GM23338 (cell line): Measurements from ENCODE around the gene VAV3. TPM values are rescaled to one million over a fixed set of nuclear protein-coding genes. Genes with fewer than 3 reads are reported as not detected.

ENCODE experiments used
- ATAC-seq: fragments of 200-7000 bp; cut with Tn5 transposase; 3 replicates; pipeline ENCODE4 v1.9.1; 2020
- DNase-seq: peaks from one replicate; pipeline ENCODE4 v3.0.0-alpha.2; 2015; ENCODE audit warnings: low spot score
- H2AFZ ChIP-seq: fragments of 200-600 bp; sonication (generic); 2 replicates; pipeline ENCODE4 v1.8.0; 2016; ENCODE audit warnings: antibody characterized with exemption, mild to moderate bottlenecking, moderate library complexity
- H3F3A ChIP-seq: fragments of 200-600 bp; sonication (generic); replicated peaks from 2 replicates; pipeline ENCODE4 v1.8.0; 2017; ENCODE audit warnings: antibody characterized with exemption, mixed run types, low read depth
- H3K27ac ChIP-seq: fragments of 200-600 bp; sonication (generic); 2 replicates; pipeline ENCODE4 v1.6.1; 2016; ENCODE audit warnings: low read depth
- H3K27me3 ChIP-seq: fragments of 200-600 bp; sonication (generic); 2 replicates; pipeline ENCODE4 v1.8.0; 2016; ENCODE audit warnings: mild to moderate bottlenecking, mixed run types, moderate library complexity; ENCODE audit not compliant: insufficient read depth
- H3K36me3 ChIP-seq: fragments of 200-600 bp; sonication (generic); 2 replicates; pipeline ENCODE4 v1.8.0; 2016; ENCODE audit warnings: mild to moderate bottlenecking; ENCODE audit not compliant: insufficient read depth
- H3K4me1 ChIP-seq: fragments of 200-600 bp; sonication (generic); 2 replicates; pipeline ENCODE4 v1.8.0; 2016; ENCODE audit warnings: mild to moderate bottlenecking, moderate library complexity; ENCODE audit not compliant: insufficient read depth
- H3K4me2 ChIP-seq: fragments of 200-600 bp; sonication (generic); 2 replicates; pipeline ENCODE4 v1.7.1; 2017; ENCODE audit warnings: mixed run types
- H3K4me3 ChIP-seq: fragments of 200-600 bp; sonication (generic); 2 replicates; pipeline ENCODE4 v1.6.1; 2016; ENCODE audit warnings: mixed run types
- H3K79me2 ChIP-seq: fragments of 200-600 bp; sonication (generic); replicated peaks from 2 replicates; pipeline ENCODE4 v1.8.0; 2017; ENCODE audit warnings: mild to moderate bottlenecking; ENCODE audit not compliant: insufficient read depth
- H3K9me2 ChIP-seq: fragments of 200-600 bp; sonication (generic); 2 replicates; pipeline ENCODE4 v1.8.0; 2017; ENCODE audit not compliant: insufficient read depth
- H4K20me1 ChIP-seq: fragments of 200-600 bp; sonication (generic); replicated peaks from 2 replicates; pipeline ENCODE4 v1.8.0; 2017; ENCODE audit warnings: mild to moderate bottlenecking; ENCODE audit not compliant: insufficient read depth
- H3K27ac Mint-ChIP-seq: 2 replicates; pipeline ENCODE4 v1.8.0; 2020; ENCODE audit warnings: inconsistent platforms, mild to moderate bottlenecking, moderate library complexity, mixed read lengths
- H3K27me3 Mint-ChIP-seq: 3 replicates; pipeline ENCODE4 v1.8.0; 2022; ENCODE audit warnings: low read depth, mild to moderate bottlenecking, moderate library complexity, mixed read lengths, inconsistent platforms; ENCODE audit not compliant: insufficient read depth, poor library complexity
- H3K36me3 Mint-ChIP-seq: 3 replicates; pipeline ENCODE4 v1.8.0; 2021; ENCODE audit warnings: low read depth, mild to moderate bottlenecking, inconsistent platforms, moderate library complexity, mixed read lengths
- H3K4me1 Mint-ChIP-seq: 3 replicates; pipeline ENCODE4 v1.8.0; 2020; ENCODE audit warnings: mild to moderate bottlenecking, inconsistent platforms, mixed read lengths
- H3K4me3 Mint-ChIP-seq: 3 replicates; pipeline ENCODE4 v1.8.0; 2021; ENCODE audit warnings: moderate library complexity, mild to moderate bottlenecking, inconsistent platforms, mixed read lengths
- H3K9me3 Mint-ChIP-seq: 3 replicates; pipeline ENCODE4 v1.8.0; 2020; ENCODE audit warnings: moderate library complexity, mild to moderate bottlenecking, inconsistent platforms, mixed read lengths
- CREB1 ChIP-seq: fragments of 250-450 bp; sonication (Bioruptor Pico); IDR thresholded peaks from 2 replicates; pipeline ENCODE4 v1.5.0; 2020; ENCODE audit warnings: low read depth, mild to moderate bottlenecking, moderate library complexity
- NANOG ChIP-seq: IDR thresholded peaks from 2 replicates; pipeline ENCODE4 v1.6.1; 2016; ENCODE audit warnings: antibody characterized with exemption, borderline replicate concordance
- STAT1 ChIP-seq: IDR thresholded peaks from one replicate; pipeline ENCODE4 v1.6.1; 2016; ENCODE audit warnings: antibody characterized with exemption; ENCODE audit not compliant: unreplicated experiment
- ZNF114 ChIP-seq: fragments of 250-450 bp; sonication (Bioruptor Pico); IDR thresholded peaks from 2 replicates; pipeline ENCODE4 v1.5.0; 2020; ENCODE audit warnings: mild to moderate bottlenecking, moderate library complexity
- ZNF331 ChIP-seq: fragments of 250-450 bp; sonication (Bioruptor Pico); IDR thresholded peaks from 2 replicates; pipeline ENCODE4 v1.5.0; 2020; ENCODE audit warnings: low read depth, mild to moderate bottlenecking, moderate library complexity
- polyA plus RNA-seq: library from polyadenylated mRNA; unstranded; fragments of >200 nt; fragmentation: Nextera tagmentation; extraction: Ambion mirVana; gene quantifications from 2 replicates; pipeline ENCODE4 v1.2.1, GENCODE V29; 2016
- total RNA-seq: library from RNA; depleted of rRNA; stranded (reverse); fragments of >200 nt; shearing (Covaris generic); gene quantifications from 2 replicates; pipeline ENCODE4 v1.2.3, GENCODE V29; 2014
- TF ChIP-seq, protein P1 (sequence below): fragments of 250-450 bp; sonication (Bioruptor Pico); IDR thresholded peaks from 2 replicates; pipeline ENCODE4 v1.5.0; 2020; ENCODE audit warnings: mild to moderate bottlenecking, moderate library complexity
- TF ChIP-seq, protein P2 (sequence below): IDR thresholded peaks from 2 replicates; pipeline ENCODE4 v1.6.1; 2016; ENCODE audit warnings: antibody characterized with exemption

The VAV3 gene
- total and polyA plus RNA-seq, 2 experiments from 2014 or later, result 3.0 to 11.3 TPM

DNA sequence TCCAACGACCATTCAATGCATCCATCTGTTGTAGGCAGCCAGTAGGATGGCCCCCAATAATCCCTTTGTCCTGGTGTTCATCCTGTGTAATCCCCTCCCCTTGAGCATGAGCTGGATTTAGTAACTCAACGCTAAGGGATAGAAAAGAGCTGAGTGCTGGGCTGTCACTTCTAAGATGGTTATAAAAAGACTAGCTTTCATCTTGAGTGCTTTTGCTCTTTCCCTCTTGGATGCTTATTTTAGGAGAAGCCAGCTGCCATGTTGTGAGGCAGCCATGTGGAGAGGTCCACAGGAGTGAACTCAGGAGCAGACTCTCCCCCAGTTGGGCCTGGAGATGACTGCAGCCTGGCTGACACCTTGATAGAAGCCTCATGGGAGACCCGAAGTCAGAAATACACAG, 401.5 kb downstream of the VAV3 start (continued):
- TF ChIP-seq, protein P1, sequence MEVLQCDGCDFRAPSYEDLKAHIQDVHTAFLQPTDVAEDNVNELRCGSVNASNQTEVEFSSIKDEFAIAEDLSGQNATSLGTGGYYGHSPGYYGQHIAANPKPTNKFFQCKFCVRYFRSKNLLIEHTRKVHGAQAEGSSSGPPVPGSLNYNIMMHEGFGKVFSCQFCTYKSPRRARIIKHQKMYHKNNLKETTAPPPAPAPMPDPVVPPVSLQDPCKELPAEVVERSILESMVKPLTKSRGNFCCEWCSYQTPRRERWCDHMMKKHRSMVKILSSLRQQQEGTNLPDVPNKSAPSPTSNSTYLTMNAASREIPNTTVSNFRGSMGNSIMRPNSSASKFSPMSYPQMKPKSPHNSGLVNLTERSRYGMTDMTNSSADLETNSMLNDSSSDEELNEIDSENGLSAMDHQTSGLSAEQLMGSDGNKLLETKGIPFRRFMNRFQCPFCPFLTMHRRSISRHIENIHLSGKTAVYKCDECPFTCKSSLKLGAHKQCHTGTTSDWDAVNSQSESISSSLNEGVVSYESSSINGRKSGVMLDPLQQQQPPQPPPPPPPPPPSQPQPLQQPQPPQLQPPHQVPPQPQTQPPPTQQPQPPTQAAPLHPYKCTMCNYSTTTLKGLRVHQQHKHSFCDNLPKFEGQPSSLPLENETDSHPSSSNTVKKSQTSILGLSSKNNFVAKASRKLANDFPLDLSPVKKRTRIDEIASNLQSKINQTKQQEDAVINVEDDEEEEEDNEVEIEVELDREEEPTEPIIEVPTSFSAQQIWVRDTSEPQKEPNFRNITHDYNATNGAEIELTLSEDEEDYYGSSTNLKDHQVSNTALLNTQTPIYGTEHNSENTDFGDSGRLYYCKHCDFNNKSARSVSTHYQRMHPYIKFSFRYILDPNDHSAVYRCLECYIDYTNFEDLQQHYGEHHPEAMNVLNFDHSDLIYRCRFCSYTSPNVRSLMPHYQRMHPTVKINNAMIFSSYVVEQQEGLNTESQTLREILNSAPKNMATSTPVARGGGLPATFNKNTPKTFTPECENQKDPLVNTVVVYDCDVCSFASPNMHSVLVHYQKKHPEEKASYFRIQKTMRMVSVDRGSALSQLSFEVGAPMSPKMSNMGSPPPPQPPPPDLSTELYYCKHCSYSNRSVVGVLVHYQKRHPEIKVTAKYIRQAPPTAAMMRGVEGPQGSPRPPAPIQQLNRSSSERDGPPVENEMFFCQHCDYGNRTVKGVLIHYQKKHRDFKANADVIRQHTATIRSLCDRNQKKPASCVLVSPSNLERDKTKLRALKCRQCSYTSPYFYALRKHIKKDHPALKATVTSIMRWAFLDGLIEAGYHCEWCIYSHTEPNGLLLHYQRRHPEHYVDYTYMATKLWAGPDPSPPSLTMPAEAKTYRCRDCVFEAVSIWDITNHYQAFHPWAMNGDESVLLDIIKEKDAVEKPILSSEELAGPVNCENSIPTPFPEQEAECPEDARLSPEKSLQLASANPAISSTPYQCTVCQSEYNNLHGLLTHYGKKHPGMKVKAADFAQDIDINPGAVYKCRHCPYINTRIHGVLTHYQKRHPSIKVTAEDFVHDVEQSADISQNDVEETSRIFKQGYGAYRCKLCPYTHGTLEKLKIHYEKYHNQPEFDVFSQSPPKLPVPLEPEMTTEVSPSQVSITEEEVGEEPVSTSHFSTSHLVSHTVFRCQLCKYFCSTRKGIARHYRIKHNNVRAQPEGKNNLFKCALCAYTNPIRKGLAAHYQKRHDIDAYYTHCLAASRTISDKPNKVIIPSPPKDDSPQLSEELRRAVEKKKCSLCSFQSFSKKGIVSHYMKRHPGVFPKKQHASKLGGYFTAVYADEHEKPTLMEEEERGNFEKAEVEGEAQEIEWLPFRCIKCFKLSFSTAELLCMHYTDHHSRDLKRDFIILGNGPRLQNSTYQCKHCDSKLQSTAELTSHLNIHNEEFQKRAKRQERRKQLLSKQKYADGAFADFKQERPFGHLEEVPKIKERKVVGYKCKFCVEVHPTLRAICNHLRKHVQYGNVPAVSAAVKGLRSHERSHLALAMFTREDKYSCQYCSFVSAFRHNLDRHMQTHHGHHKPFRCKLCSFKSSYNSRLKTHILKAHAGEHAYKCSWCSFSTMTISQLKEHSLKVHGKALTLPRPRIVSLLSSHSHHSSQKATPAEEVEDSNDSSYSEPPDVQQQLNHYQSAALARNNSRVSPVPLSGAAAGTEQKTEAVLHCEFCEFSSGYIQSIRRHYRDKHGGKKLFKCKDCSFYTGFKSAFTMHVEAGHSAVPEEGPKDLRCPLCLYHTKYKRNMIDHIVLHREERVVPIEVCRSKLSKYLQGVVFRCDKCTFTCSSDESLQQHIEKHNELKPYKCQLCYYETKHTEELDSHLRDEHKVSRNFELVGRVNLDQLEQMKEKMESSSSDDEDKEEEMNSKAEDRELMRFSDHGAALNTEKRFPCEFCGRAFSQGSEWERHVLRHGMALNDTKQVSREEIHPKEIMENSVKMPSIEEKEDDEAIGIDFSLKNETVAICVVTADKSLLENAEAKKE (CRISPR knock-in tag), result no peak
- TF ChIP-seq, protein P2, sequence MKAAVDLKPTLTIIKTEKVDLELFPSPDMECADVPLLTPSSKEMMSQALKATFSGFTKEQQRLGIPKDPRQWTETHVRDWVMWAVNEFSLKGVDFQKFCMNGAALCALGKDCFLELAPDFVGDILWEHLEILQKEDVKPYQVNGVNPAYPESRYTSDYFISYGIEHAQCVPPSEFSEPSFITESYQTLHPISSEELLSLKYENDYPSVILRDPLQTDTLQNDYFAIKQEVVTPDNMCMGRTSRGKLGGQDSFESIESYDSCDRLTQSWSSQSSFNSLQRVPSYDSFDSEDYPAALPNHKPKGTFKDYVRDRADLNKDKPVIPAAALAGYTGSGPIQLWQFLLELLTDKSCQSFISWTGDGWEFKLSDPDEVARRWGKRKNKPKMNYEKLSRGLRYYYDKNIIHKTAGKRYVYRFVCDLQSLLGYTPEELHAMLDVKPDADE, result no peak
- no peak for TF ChIP-seq ZNF114

DNA sequence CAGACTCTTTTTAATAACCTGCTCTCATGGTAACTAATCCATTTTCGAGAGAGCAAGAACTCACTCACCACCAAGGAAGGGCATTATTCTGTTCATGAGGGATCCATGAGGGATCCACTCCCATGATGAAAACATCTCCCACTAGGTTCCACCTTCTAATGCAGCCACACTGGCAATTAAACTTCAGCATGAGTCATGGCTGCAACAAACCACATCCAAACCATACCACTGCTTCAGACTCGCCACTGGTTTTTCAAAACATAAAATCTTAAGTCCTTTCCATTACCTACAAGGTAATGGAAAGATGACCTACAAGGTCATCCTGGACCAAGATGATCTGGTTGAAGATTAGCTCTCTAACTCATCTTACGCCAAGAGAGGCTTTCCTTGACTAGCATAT, 405.1 kb downstream of the VAV3 start:
- Histone ChIP-seq H3F3A (no peaks in the 10 kb centered on the region), H3K4me2 (no peak overlapping the region), H3K27ac (no peak overlapping the region), H3K4me1 (no peaks in the 10 kb centered on the region), H4K20me1 (no peaks in the 10 kb centered on the region), H3K79me2 (no peaks in the 10 kb centered on the region), H3K4me3 (no peak overlapping the region), H3K9me2 (peaks cover 5% of the 10 kb centered on the region; the same call in 1 of the 2 replicates), H2AFZ (no peak overlapping the region), H3K27me3 (no peaks in the 10 kb centered on the region), H3K36me3 (no peaks in the 10 kb centered on the region)
- no peak for DNase-seq
- H3K4me1 Mint-ChIP-seq, result no peaks in the 10 kb centered on the region; the same call in 2 of the 3 replicates
- no peaks in the 10 kb centered on the region for H3K36me3 Mint-ChIP-seq
- H3K9me3 Mint-ChIP-seq, result no peaks in the 10 kb centered on the region
- ATAC-seq, result no peak
- H3K27ac Mint-ChIP-seq, result no peak overlapping the region
- peaks cover 2% of the 10 kb centered on the region for H3K27me3 Mint-ChIP-seq
- H3K4me3 Mint-ChIP-seq, result no peak overlapping the region
- TF ChIP-seq NANOG (no peak), STAT1 (no peak), CREB1 (CRISPR knock-in tag) (no peak), ZNF114 (no peak), ZNF331 (CRISPR knock-in tag) (no peak)
- TF ChIP-seq, protein P1 (CRISPR knock-in tag), result no peak
